Frontal cortex (tissue), 4 donors: Measurements from ENCODE around the gene PWP1. TPM values are rescaled to one million over a fixed set of nuclear protein-coding genes. Genes with fewer than 3 reads are reported as not detected.

Experiments used
- DNase-seq, 2 donors: peaks; one replicate each; pipeline ENCODE4 v3.0.0; 2012; ENCODE audit warnings: low spot score in 2 of 2
- FAIRE-seq: peaks from 2 replicates; lab custom pipeline; 2012; peaks lifted over from hg19 to GRCh38; lab: Jason Lieb, UNC
- total RNA-seq: library from RNA; depleted of rRNA; stranded (reverse); fragments of >200 nt; gene quantifications from one replicate; pipeline ENCODE4 v1.2.3, GENCODE V29; 2014
- donor health status: control.
- donor health status: control.
- donor health status: control.

PWP1 gene
- total RNA-seq = 79.1 TPM

GRCh38 chr12:107685360-107686248 lies at the start of gene PWP1:
Gene PWP1 (plus strand): TSS chr12:107685799. CDS start chr12:107685900, 101 bp downstream.
- DNase-seq = peak; percentile 84 to 91
- no peak for FAIRE-seq

GRCh38 chr12:107641154-107641553 lies 44.4 kb upstream of the PWP1 start:
- DNase-seq (no peak), FAIRE-seq (no peak)

GRCh38 chr12:107642240-107642639 lies 43.4 kb upstream of the PWP1 start:
- FAIRE-seq (no peak), DNase-seq (no peak)

GRCh38 chr12:107645630-107646333 lies 39.8 kb upstream of the PWP1 start:
- no peak for DNase-seq
- no peak for FAIRE-seq

- DNase-seq = no peak
- no peak for FAIRE-seq
These were observed 39.2 kb upstream of the PWP1 start for GRCh38 chr12:107646436-107646835.

- FAIRE-seq (no peak), DNase-seq (no peak)
These were observed 35.9 kb upstream of the PWP1 start for GRCh38 chr12:107649661-107650061.

GRCh38 chr12:107650977-107651376 lies 34.6 kb upstream of the PWP1 start:
- DNase-seq (no peak), FAIRE-seq (no peak)

GRCh38 chr12:107651571-107652449 lies 33.8 kb upstream of the PWP1 start:
- FAIRE-seq = no peak
- DNase-seq = no peak

GRCh38 chr12:107653519-107653918 lies 32.1 kb upstream of the PWP1 start:
- DNase-seq = no peak
- FAIRE-seq = no peak

- no peak for FAIRE-seq
- DNase-seq = no peak
These were observed 30.7 kb upstream of the PWP1 start for GRCh38 chr12:107654873-107655272.

GRCh38 chr12:107655281-107656065 lies 30.1 kb upstream of the PWP1 start:
- DNase-seq = no peak
- no peak for FAIRE-seq

- FAIRE-seq (no peak), DNase-seq (no peak)
These were observed 29.3 kb upstream of the PWP1 start for GRCh38 chr12:107656302-107656701.

- DNase-seq (no peak), FAIRE-seq (no peak)
These were observed 28.5 kb upstream of the PWP1 start for GRCh38 chr12:107657133-107657532.

GRCh38 chr12:107657621-107658020 lies 28.0 kb upstream of the PWP1 start:
- DNase-seq (no peak), FAIRE-seq (no peak)

- DNase-seq (no peak), FAIRE-seq (no peak)
These were observed 25.4 kb upstream of the PWP1 start for GRCh38 chr12:107660235-107660634.

- no peak for FAIRE-seq
These were observed 24.7 kb upstream of the PWP1 start for GRCh38 chr12:107660861-107661415.

GRCh38 chr12:107661830-107662229 lies 23.8 kb upstream of the PWP1 start:
- no peak for DNase-seq
- no peak for FAIRE-seq

More at GRCh38 chr12:107660861-107661415, 24.7 kb upstream of the PWP1 start:
- no peak for DNase-seq

- FAIRE-seq (no peak), DNase-seq (no peak)
These were observed 23.1 kb upstream of the PWP1 start for GRCh38 chr12:107662484-107662883.

GRCh38 chr12:107663277-107663676 lies 22.3 kb upstream of the PWP1 start:
- DNase-seq = no peak
- no peak for FAIRE-seq
